Uterus (tissue), 4 donors: Measurements from ENCODE around the gene MED13L. TPM values are rescaled to one million over a fixed set of nuclear protein-coding genes. Genes with fewer than 3 reads are reported as not detected.

Source experiments
- DNase-seq, 2 donors: peaks; one replicate each; pipeline ENCODE4 v3.0.0-alpha.2; 2019 to 2020
- H3K27ac ChIP-seq, 2 donors: fragments of 200-600 bp; sonication (generic); 1 replicate in 1 of 2; 2 replicates in 1 of 2; pipeline ENCODE4 v1.5.1; 2016 to 2018
- H3K27me3 ChIP-seq, 2 donors: fragments of 200-600 bp; sonication (generic); one replicate each; pipeline ENCODE4 v1.5.1; 2018 to 2019; ENCODE audit warnings: control low read depth in 1 of 2
- H3K36me3 ChIP-seq, 2 donors: fragments of 200-600 bp; sonication (generic); one replicate each; pipeline ENCODE4 v1.5.1; 2019; ENCODE audit warnings: control low read depth in 1 of 2
- H3K4me1 ChIP-seq, 2 donors: fragments of 200-600 bp; sonication (generic); one replicate each; pipeline ENCODE4 v1.5.1; 2018 to 2019; ENCODE audit warnings: control low read depth in 1 of 2
- H3K4me3 ChIP-seq, 2 donors: fragments of 200-600 bp; sonication (generic); 1 replicate in 1 of 2; 2 replicates in 1 of 2; pipeline ENCODE4 v1.5.1; 2018 to 2019; ENCODE audit warnings: mild to moderate bottlenecking in 1 of 2
- H3K9me3 ChIP-seq, 2 donors: fragments of 200-600 bp; sonication (generic); one replicate each; pipeline ENCODE4 v1.5.1; 2019; ENCODE audit warnings: control low read depth in 1 of 2
- POLR2A ChIP-seq, 2 donors: fragments of 450-650 bp; IDR thresholded peaks; one replicate each; pipeline ENCODE4 v1.6.1; 2016; ENCODE audit warnings: antibody characterized with exemption in 2 of 2, mild to moderate bottlenecking in 1 of 2, moderate library complexity in 1 of 2
- intact Hi-C: fragments of 100-400 bp; cut with DNase I; formaldehyde crosslinking; loops from one replicate; pipeline ENCODE4 v1.15.1; 2023; ENCODE audit warnings: low total_unique reads
- total RNA-seq, 4 donors: library from RNA; depleted of rRNA in 3 of 4; stranded (reverse); fragments of >200 nt in 3 of 4; gene quantifications; one replicate each; pipeline versions ENCODE4 v1.1.0 to v1.2.4, GENCODE V29; 2014 to 2023
- TF ChIP-seq, protein P1 (sequence below), 4 experiments: fragments of 200-600 bp in 2 of 4; fragments of 450-650 bp in 2 of 4; sonication (generic) in 2 of 4; IDR thresholded peaks; one replicate each; pipeline ENCODE4 v1.5.1; 2016 to 2019; ENCODE audit warnings: antibody characterized with exemption in 4 of 4, mild to moderate bottlenecking in 2 of 4, moderate library complexity in 1 of 4
- donor health status: DM: yes; HTN: yes; CAD: no.

Gene MED13L
- total RNA-seq, 4 donors from 2014 or later: 189 to 314 (median 254) TPM

DNA sequence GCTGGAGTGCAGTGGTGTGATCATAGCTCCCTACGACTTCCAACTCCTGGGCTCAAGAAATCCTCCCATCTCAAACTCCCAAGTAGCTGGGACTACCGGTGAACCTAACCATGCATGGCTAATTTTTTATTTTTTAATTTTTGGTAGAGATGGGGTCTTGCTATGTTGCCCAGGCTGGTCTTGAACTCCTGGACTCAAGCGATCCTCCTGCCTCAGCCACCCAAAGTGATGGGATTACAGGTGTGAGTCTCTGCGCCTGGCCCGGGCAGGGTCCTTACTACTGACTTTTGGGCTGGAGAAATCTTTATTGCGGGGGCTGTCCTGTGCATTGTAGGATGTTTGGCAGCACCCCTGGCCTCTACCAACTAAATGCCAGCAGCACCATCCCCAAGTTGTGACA is 44.4 kb upstream of the MED13L start:
- H3K9me3 ChIP-seq: no peaks in the 10 kb centered on the region
- DNase-seq: no peak
- no peaks in the 10 kb centered on the region for H3K27me3 ChIP-seq
- H3K4me1 ChIP-seq: peaks cover 17 to 22% of the 10 kb centered on the region in 2 donors
- no peak overlapping the region for H3K27ac ChIP-seq
- TF ChIP-seq, protein P1, sequence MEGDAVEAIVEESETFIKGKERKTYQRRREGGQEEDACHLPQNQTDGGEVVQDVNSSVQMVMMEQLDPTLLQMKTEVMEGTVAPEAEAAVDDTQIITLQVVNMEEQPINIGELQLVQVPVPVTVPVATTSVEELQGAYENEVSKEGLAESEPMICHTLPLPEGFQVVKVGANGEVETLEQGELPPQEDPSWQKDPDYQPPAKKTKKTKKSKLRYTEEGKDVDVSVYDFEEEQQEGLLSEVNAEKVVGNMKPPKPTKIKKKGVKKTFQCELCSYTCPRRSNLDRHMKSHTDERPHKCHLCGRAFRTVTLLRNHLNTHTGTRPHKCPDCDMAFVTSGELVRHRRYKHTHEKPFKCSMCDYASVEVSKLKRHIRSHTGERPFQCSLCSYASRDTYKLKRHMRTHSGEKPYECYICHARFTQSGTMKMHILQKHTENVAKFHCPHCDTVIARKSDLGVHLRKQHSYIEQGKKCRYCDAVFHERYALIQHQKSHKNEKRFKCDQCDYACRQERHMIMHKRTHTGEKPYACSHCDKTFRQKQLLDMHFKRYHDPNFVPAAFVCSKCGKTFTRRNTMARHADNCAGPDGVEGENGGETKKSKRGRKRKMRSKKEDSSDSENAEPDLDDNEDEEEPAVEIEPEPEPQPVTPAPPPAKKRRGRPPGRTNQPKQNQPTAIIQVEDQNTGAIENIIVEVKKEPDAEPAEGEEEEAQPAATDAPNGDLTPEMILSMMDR (IDR thresholded peaks at IDR 0.05): no peak
- no peak for TF ChIP-seq POLR2A (IDR thresholded peaks at IDR 0.05)
- intact Hi-C loops: no loop called here
- H3K36me3 ChIP-seq: no peaks in the 10 kb centered on the region
- no peak overlapping the region for H3K4me3 ChIP-seq

DNA sequence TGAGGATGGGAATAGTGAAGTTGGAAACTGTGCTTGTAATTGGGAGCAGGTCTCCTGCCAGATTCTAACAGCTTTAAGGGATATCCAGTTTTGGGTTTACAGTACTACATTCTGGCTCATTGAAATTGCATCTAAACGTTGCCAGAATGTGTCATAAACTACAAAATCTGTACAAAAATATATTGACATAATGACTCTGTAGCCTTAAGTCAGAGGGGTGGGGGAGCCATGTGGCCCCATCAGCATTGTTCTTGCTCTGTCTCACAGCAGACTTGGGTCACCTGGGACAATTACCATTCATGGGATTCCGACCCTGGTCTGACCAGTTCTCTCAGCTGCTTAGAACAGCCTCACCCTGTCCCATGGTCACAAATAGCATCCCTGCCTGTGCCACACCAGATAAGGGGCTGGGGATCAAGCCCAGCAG is 43.3 kb upstream of the MED13L start:
- H3K4me1 ChIP-seq: peaks cover 17 to 22% of the 10 kb centered on the region in 2 donors
- no peaks in the 10 kb centered on the region for H3K36me3 ChIP-seq
- no peaks in the 10 kb centered on the region for H3K9me3 ChIP-seq
- TF ChIP-seq, protein P1 (IDR thresholded peaks at IDR 0.05): no peak
- TF ChIP-seq POLR2A (IDR thresholded peaks at IDR 0.05): no peak
- no peak for DNase-seq
- intact Hi-C loops: no loop called here
- H3K27ac ChIP-seq: peak overlapping the region; percentile 79 to 87
- no peaks in the 10 kb centered on the region for H3K27me3 ChIP-seq
- H3K4me3 ChIP-seq: no peak overlapping the region

DNA sequence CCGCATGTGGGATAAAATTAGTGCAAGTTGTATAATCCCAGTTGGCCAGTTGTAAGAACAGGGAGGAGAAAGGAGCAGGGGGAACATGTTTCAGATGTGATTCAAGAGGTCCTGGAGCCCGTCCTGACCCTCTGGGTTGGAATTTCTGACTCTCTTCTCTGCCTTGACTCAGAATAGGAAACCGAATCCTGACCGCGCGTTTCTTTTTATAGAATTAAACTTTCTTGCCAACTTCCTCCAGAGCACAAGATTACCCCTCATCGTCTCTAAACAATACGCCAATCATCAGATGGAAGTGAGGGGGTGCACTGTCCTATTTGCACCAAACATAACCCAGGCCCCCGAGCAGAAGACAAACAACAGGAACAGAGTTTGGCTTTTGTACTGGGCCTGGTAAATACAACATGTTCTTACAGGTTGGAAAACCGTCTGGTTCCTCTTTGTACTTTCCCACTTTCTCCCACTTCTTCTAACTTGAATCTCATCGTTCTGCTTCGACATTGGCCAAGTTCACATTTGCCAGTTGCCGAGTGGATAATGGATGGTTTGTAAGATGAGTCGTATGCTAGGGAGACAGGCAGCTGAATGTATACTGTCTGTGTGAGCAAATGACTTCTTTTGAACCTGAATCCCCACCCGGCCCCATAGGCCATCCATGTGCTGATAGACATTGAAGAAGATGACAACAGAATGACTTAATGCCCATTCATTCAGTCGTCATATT is 42.6 kb upstream of the MED13L start:
- TF ChIP-seq, protein P1 (IDR thresholded peaks at IDR 0.05): no peak
- no peak for TF ChIP-seq POLR2A (IDR thresholded peaks at IDR 0.05)
- DNase-seq: peak; percentile 81 to 93
- Histone ChIP-seq H3K36me3 (no peaks in the 10 kb centered on the region), H3K4me3 (no peak overlapping the region), H3K4me1 (peaks cover 17 to 22% of the 10 kb centered on the region in 2 donors), H3K9me3 (no peaks in the 10 kb centered on the region), H3K27ac (peak overlapping the region; percentile 79 to 87), H3K27me3 (no peaks in the 10 kb centered on the region)
- intact Hi-C loops: no loop called here

DNA sequence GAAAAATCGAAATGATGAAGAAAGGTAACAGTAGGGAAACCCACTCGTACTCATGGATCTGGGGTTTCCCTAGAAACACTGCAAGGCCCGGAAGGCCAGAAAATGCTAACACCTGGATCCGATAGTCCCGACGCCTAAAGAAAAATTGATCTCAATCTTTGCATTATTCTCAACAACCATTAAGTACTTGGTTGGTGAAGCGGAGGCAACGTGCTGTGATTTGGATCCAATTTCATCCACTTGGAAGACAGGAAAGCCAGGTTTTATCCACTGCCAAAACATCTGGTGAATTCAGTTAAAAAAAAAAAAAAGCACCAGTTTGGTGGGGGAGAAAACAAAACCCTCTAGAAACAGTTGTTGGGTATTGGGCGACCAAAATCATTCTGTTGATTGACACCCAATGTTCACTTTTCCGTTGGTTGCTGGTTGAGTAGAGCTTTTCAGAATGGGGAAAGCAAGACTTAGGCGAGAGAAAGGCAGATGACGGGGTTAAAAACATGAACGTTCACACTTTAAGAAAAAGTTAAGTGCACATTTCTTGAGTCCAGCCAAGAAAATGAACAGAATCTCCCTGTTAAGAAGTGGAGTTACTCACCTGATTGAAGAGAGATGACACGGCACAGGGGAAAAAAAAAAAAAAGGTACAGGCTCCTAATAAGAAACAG is 41.9 kb upstream of the MED13L start:
- Histone ChIP-seq H3K4me3 (no peak overlapping the region), H3K36me3 (no peaks in the 10 kb centered on the region), H3K9me3 (no peaks in the 10 kb centered on the region), H3K27me3 (no peaks in the 10 kb centered on the region), H3K27ac (peak overlapping the region; percentile 79 to 87), H3K4me1 (peaks cover 17 to 22% of the 10 kb centered on the region in 2 donors)
- intact Hi-C loops: no loop called here
- peak in 1 of 2 donors; percentile 24 for DNase-seq
- TF ChIP-seq POLR2A (IDR thresholded peaks at IDR 0.05): no peak
- TF ChIP-seq, protein P1 (IDR thresholded peaks at IDR 0.05): no peak

DNA sequence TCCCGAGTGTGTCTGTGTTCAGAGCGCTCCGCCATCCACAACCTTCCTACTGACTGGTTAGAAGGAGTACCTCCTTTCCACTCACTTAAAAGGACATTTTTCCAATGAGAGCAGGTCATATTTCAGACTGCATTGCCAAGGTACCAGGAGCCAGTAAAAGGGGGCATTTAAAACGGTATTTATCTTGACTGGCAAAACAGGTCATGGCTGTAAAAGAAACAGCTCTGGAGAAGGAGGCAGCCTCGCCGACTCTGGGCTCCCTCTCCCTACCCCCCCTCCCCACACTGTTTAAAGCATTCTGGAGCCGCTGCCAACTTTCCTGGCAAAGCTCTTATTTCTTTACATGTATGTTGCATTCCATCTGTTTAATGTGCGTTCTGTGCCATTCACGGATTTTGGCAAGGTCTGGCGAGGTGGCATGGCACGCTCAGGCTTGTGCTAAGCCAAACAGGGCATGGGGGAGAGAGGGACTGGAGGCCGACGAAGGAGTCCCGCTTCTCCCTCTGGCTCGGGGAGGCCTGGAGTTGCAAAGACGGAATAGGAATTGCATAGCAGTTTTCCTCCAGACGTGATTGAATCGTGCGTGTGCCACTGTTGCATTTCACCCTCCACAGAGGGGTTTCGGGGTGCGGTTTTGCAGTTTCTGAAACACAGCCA is 41.2 kb upstream of the MED13L start:
- Histone ChIP-seq H3K9me3 (no peaks in the 10 kb centered on the region), H3K36me3 (no peaks in the 10 kb centered on the region), H3K27me3 (no peaks in the 10 kb centered on the region), H3K4me1 (peaks cover 17 to 22% of the 10 kb centered on the region in 2 donors), H3K27ac (peak overlapping the region; percentile 79 to 87), H3K4me3 (no peak overlapping the region)
- no peak for TF ChIP-seq POLR2A (IDR thresholded peaks at IDR 0.05)
- TF ChIP-seq, protein P1 (IDR thresholded peaks at IDR 0.05): no peak
- intact Hi-C loops: no loop called here
- DNase-seq: peak; percentile 40 to 56
